ENCODE data around the gene RNF151.
"Not testable (repeated sequence)": the region's sequence is repeated elsewhere in the genome, so short reads cannot be mapped to it uniquely, and the experiment has no call there.

The RNF151 gene

GRCh38 chr16:1938910-1939309 lies 27.7 kb upstream of the RNF151 start:
- DNase-seq (ENCODE audit: low spot score) = no peak

- DNase-seq (ENCODE audit: low spot score) = not testable (repeated sequence)
Measured at GRCh38 chr16:1939833-1940232, 26.8 kb upstream of the RNF151 start.

- DNase-seq (ENCODE audit: low spot score) = no peak
Measured at GRCh38 chr16:1940273-1941161, 26.1 kb upstream of the RNF151 start.

GRCh38 chr16:1941162-1942046 lies 25.3 kb upstream of the RNF151 start:
- DNase-seq (ENCODE audit: low spot score) = no peak

- no peak for DNase-seq (ENCODE audit: low spot score)
Measured at GRCh38 chr16:1942047-1942809, 24.4 kb upstream of the RNF151 start.

- peak; percentile 98 for DNase-seq (ENCODE audit: low spot score)
Measured at GRCh38 chr16:1942810-1943726, 23.6 kb upstream of the RNF151 start, which contains the start of gene MSRB1. TSS of gene MSRB1 (minus strand) at chr16:1943199. CDS start at chr16:1943156, 43 bp downstream.

- DNase-seq (ENCODE audit: low spot score) = no peak
Measured at GRCh38 chr16:1944612-1945199, 21.9 kb upstream of the RNF151 start.

- no peak for DNase-seq (ENCODE audit: low spot score)
Measured at GRCh38 chr16:1945559-1946391, 20.9 kb upstream of the RNF151 start.

GRCh38 chr16:1946495-1947368 lies 19.9 kb upstream of the RNF151 start:
- no peak for DNase-seq (ENCODE audit: low spot score)

GRCh38 chr16:1947369-1947670 lies 19.3 kb upstream of the RNF151 start:
- no peak for DNase-seq (ENCODE audit: low spot score)

GRCh38 chr16:1949507-1949906 lies 17.1 kb upstream of the RNF151 start:
- no peak for DNase-seq (ENCODE audit: low spot score)

- no peak for DNase-seq (ENCODE audit: low spot score)
Measured at GRCh38 chr16:1950047-1950446, 16.6 kb upstream of the RNF151 start.

GRCh38 chr16:1950559-1950958 lies 16.1 kb upstream of the RNF151 start:
- no peak for DNase-seq (ENCODE audit: low spot score)

- DNase-seq (ENCODE audit: low spot score) = no peak
Measured at GRCh38 chr16:1953734-1954133, 12.9 kb upstream of the RNF151 start.

- DNase-seq (ENCODE audit: low spot score) = not testable (repeated sequence)
Measured at GRCh38 chr16:1957434-1958142, 9.1 kb upstream of the RNF151 start.

- DNase-seq (ENCODE audit: low spot score) = not testable (repeated sequence)
Measured at GRCh38 chr16:1958143-1958491, 8.5 kb upstream of the RNF151 start.

GRCh38 chr16:1958715-1959268 lies 7.9 kb upstream of the RNF151 start:
- DNase-seq (ENCODE audit: low spot score) = no peak

All from left forelimb (tissue), 1 donor.